SH-SY5Y (cell line): ENCODE measurements around the gene TCL1B.

Source experiments
- GATA2 ChIP-seq: IDR thresholded peaks from 2 replicates; pipeline ENCODE4 v1.6.1; 2011; ENCODE audit warnings: mild to moderate bottlenecking, low read depth, low read length
- GATA3 ChIP-seq: IDR thresholded peaks from 2 replicates; pipeline ENCODE4 v1.6.1; 2011; ENCODE audit warnings: low read depth, mild to moderate bottlenecking, low read length, moderate library complexity

DNA sequence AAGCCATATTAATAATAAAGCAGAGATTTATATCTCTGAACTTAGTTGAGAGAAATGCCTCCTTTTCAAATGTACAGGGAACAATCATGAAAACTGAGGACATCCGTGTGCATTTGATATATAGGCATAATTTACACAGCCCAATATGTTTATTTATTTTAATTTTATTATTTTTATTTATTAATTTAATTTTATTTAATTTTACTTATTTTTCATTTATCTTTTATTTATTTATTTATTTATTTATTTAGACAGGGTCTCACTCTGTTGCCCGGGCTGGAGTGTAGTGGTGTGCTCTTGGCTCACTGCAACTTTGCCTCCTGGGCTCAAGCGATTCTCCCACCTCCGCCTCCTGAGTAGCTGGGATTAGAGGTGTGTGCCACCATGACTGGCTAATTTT lies 19.3 kb downstream of the TCL1B start:
- TF ChIP-seq GATA2 (no peak), GATA3 (no peak)
